ENCODE measurements around the gene CXCL14. TPM values are rescaled to one million over a fixed set of nuclear protein-coding genes. Genes with fewer than 3 reads are reported as not detected.

The CXCL14 gene
- total RNA-seq, 1 donor, result 0.18 TPM

DNA sequence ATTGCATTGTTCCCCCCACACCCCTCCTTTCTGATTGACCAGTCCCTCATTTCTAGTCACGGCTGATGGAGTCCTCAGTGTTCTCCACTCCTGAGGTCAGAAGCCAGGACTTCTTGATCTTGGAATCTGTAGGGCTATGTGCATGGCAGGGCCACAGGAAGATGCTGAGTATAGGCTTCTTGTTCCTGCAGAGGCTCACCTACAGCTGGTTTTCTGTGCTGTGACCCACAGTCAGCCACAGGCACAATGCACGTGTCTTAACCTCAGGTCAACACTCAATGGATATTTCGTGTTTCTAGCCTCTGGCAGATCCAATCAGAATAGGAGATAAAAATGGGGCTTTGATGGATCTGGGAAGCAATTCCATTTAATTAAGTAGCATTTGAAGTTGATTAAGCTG, 14.3 kb upstream of the CXCL14 start:
- DNase-seq (ENCODE audit: low read depth), result no peak
- H3K4me3 ChIP-seq (ENCODE audit: low read depth, low read length), result no peak overlapping the region
- TF ChIP-seq, protein P1, sequence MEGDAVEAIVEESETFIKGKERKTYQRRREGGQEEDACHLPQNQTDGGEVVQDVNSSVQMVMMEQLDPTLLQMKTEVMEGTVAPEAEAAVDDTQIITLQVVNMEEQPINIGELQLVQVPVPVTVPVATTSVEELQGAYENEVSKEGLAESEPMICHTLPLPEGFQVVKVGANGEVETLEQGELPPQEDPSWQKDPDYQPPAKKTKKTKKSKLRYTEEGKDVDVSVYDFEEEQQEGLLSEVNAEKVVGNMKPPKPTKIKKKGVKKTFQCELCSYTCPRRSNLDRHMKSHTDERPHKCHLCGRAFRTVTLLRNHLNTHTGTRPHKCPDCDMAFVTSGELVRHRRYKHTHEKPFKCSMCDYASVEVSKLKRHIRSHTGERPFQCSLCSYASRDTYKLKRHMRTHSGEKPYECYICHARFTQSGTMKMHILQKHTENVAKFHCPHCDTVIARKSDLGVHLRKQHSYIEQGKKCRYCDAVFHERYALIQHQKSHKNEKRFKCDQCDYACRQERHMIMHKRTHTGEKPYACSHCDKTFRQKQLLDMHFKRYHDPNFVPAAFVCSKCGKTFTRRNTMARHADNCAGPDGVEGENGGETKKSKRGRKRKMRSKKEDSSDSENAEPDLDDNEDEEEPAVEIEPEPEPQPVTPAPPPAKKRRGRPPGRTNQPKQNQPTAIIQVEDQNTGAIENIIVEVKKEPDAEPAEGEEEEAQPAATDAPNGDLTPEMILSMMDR (IDR thresholded peaks at IDR 0.05; ENCODE audit: insufficient read depth, low read length), result no peak

DNA sequence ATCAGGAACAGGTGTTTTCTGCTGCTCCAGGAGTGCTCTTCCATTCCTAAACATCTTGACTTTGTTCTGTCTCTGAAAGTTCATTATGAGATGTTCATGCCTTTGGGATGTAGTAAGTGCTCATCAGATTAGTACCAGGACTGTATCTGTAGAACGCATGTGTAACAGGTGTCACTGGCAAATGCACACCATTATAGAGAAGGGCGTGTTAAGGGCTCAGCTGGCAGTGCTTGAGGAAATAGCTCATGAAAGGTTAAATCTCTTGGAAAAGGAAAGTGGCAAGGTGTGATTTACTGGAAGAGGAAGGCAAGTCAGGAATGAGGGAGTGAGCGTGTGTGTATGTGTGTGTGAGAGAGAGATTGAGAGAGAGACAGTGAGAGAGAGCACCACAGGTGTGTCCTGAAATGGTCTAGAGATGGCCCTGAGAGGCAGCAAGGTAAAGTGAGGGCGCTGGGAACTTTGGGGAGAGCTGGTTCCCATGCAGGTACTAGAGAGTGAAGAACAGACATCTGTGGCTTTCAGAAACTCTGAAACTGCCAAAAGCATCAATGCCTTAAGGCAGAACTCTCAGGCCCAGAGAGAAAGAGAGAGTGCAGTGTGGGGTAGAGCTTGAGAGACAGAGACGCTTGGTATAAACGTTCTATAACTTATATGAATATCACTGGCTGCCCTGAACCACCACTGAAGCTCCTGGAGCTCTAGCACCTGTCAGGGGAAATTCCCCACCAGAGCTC, 13.7 kb upstream of the CXCL14 start:
- TF ChIP-seq, protein P1 (IDR thresholded peaks at IDR 0.05; ENCODE audit: insufficient read depth, low read length), result no peak
- no peak for DNase-seq (ENCODE audit: low read depth)
- no peak overlapping the region for H3K4me3 ChIP-seq (ENCODE audit: low read depth, low read length)

DNA sequence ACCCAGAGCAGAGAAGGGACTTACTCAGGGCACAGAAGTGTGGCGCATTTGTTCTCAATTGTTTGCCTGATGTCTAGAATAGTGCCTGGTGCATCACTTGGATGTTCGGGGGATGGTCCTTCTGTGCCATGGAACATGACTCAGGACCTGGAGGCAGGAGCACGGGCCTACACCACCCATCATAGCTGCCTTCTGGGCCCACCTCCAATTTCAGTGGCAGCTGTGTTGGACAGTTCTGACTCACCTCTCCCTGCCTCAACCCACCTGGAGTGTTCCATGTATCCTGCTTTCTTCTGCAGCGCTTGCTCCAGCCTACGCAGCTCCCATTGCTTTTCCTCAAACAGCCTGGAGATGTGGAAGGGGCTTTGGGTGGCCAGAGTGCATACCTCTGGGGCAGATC, 12.5 kb upstream of the CXCL14 start:
- no peak overlapping the region for H3K4me3 ChIP-seq (ENCODE audit: low read depth, low read length)
- TF ChIP-seq, protein P1 (IDR thresholded peaks at IDR 0.05; ENCODE audit: insufficient read depth, low read length), result no peak
- DNase-seq (ENCODE audit: low read depth), result no peak

DNA sequence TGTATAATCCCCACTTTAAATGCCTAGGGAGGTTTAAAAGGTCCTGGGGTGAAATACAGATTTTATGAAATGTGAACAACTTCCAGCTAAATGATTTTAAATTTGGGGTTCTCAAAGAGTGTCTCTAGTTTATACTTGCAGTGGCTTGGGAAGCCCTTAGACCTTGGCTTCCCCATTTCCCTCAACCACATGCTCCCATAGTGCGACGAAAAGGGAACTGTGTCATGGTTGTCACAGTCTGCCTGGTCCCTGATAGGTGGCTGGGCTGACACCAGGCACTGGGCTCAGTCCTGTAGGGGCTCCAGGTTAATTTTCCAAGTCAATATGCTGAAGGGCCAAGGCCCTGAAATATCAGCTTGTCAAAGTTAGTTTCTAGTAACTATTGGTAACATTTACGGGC, 10.4 kb upstream of the CXCL14 start:
- DNase-seq (ENCODE audit: low read depth), result no peak
- H3K4me3 ChIP-seq (ENCODE audit: low read depth, low read length), result no peak overlapping the region
- TF ChIP-seq, protein P1 (IDR thresholded peaks at IDR 0.05; ENCODE audit: insufficient read depth, low read length), result no peak

DNA sequence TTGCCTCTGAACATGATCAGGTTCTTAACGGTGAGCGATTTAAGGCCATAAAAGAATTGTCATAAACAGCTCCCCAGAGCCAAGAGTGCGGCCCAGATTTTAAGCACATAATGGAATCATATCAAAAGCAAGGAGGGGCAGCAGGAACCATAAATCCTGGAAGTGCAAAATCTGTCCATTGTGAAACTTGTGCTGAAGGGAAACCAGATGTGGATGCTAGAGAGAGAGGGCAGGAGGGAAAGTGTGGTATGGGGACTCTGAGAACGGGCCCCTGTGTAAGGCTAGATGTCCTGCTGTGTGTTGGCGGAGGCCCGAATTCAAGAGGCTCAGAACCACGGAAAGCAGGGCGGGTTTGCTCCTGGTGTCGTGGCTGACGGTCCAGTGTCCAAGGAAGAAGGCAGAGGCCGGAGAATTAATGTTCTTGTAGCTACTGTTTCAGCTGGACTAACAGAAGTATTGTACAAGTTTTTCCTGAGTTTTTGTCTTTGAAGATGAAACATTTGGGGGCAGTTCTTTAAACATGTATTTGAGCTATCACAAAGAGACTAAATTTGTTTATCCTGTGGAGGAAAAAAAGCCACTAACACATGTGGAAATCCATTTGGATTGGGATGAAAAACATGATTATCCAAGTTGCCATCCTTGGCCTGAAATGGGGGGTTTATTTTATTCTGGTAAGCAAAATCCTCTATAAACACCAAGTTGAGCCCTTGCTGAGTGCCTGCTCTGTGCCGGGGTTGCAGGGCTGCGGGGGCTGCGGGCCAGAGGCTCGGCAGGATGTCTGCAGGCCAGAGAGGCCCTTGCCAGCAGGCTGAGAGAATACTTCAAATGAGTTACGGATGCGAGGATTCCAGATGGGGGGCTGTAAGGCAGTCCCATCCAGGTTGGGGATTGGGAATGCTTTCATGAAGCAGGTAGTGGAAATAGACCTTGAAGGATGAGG, 9.2 kb upstream of the CXCL14 start:
- no peak overlapping the region for H3K4me3 ChIP-seq (ENCODE audit: low read depth, low read length)
- no peak for DNase-seq (ENCODE audit: low read depth)
- TF ChIP-seq, protein P1 (IDR thresholded peaks at IDR 0.05; ENCODE audit: insufficient read depth, low read length), result no peak

DNA sequence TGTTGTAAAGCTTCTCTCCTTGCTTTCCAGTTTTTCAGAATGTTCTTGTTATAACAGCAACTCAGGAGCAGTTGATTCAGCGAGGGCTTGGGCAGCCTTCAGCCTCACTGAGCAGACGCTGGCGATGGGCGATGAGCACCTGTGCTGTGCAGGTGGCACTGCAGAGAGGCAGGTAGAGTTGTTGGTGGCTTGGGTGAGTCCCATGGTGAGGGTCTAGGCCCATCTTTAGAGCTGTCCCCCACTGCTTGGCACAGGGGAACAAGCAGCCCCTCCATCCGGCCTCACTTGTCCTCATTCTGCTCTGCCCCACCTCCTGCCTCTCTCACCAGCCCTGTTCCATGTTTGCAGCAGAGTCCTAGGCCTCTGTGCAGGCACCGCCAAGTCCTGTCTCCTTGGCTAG, 6.1 kb upstream of the CXCL14 start:
- H3K4me3 ChIP-seq (ENCODE audit: low read depth, low read length), result no peak overlapping the region
- TF ChIP-seq, protein P1 (IDR thresholded peaks at IDR 0.05; ENCODE audit: insufficient read depth, low read length), result no peak
- DNase-seq (ENCODE audit: low read depth), result no peak

Data from fibroblast of the aortic adventitia (primary cell).